Measurements from ENCODE around the gene PAX4.
A peak's percentile ranks its signal among the peaks of the same experiment; 100 is the strongest.
"Not testable (repeated sequence)": the region's sequence is repeated elsewhere in the genome, so short reads cannot be mapped to it uniquely, and the experiment has no call there.

Gene PAX4

GRCh38 chr7:127578036-127578684 is 39.8 kb downstream of the PAX4 start:
- ChIA-PET POLR2A (no interaction called here), CTCF (interaction anchor here (1.8 to 2.1 kb wide), 2 partner anchors 10 to 131 kb away, joined by 4 to 5 read pairs; partner anchors contain the start of gene ARF5)
- peak; percentile 34 for TF ChIP-seq CTCF (IDR thresholded peaks at IDR 0.05; ENCODE audit: control extremely low read depth, extremely low read depth, low read depth, missing control alignments)
- no peak for DNase-seq (ENCODE audit: extremely low spot score)

- ChIA-PET CTCF (interaction anchor here (1.0 to 2.8 kb wide), 5 partner anchors 10 to 125 kb away, joined by 3 to 10 read pairs (median 4); partner anchors contain the start of gene ARF5), POLR2A (no interaction called here)
- TF ChIP-seq CTCF (IDR thresholded peaks at IDR 0.05; ENCODE audit: control extremely low read depth, extremely low read depth, low read depth, missing control alignments), result no peak
These were observed 46.0 kb downstream of the PAX4 start for GRCh38 chr7:127571741-127572505.

GRCh38 chr7:127568034-127568433 is 49.9 kb downstream of the PAX4 start:
- CTCF ChIA-PET; DNase-seq (ENCODE audit: extremely low spot score); POLR2A ChIA-PET: not testable (repeated sequence)

More at GRCh38 chr7:127571741-127572505, 46.0 kb downstream of the PAX4 start:
- DNase-seq (ENCODE audit: extremely low spot score), result no peak

- POLR2A ChIA-PET, result no interaction called here
- CTCF ChIA-PET, result no interaction called here
- no peak for DNase-seq (ENCODE audit: extremely low spot score)
- no peak for TF ChIP-seq CTCF (IDR thresholded peaks at IDR 0.05; ENCODE audit: control extremely low read depth, extremely low read depth, low read depth, missing control alignments)
These were observed 51.7 kb downstream of the PAX4 start for GRCh38 chr7:127566242-127566641.

All from GM10248 (cell line).